NB4 (cell line): ENCODE data around the gene ARHGEF25.

ENCODE experiments used
- DNase-seq: peaks from one replicate; pipeline ENCODE4 v3.0.0; 2010; ENCODE audit warnings: low read depth
- H3K4me3 ChIP-seq: one replicate; pipeline ENCODE4 v1.5.1; 2011; ENCODE audit warnings: mild to moderate bottlenecking, low read depth, low read length, moderate library complexity
- MYC ChIP-seq: IDR thresholded peaks from 2 replicates; pipeline ENCODE4 v1.6.1; 2011; ENCODE audit warnings: low read depth, low read length
- POLR2A ChIP-seq: IDR thresholded peaks from 2 replicates; pipeline ENCODE4 v1.6.1; 2011; ENCODE audit warnings: mild to moderate bottlenecking; ENCODE audit not compliant: insufficient read length; ENCODE audit errors: extremely low read depth
- TF ChIP-seq, protein P1 (sequence below): IDR thresholded peaks from one replicate; pipeline ENCODE4 v1.5.1; 2012; ENCODE audit warnings: low read depth, low read length
- TF ChIP-seq, protein P2 (sequence below): IDR thresholded peaks from 2 replicates; pipeline ENCODE4 v1.6.1; 2011; ENCODE audit warnings: low read depth, low read length

ARHGEF25 gene

DNA sequence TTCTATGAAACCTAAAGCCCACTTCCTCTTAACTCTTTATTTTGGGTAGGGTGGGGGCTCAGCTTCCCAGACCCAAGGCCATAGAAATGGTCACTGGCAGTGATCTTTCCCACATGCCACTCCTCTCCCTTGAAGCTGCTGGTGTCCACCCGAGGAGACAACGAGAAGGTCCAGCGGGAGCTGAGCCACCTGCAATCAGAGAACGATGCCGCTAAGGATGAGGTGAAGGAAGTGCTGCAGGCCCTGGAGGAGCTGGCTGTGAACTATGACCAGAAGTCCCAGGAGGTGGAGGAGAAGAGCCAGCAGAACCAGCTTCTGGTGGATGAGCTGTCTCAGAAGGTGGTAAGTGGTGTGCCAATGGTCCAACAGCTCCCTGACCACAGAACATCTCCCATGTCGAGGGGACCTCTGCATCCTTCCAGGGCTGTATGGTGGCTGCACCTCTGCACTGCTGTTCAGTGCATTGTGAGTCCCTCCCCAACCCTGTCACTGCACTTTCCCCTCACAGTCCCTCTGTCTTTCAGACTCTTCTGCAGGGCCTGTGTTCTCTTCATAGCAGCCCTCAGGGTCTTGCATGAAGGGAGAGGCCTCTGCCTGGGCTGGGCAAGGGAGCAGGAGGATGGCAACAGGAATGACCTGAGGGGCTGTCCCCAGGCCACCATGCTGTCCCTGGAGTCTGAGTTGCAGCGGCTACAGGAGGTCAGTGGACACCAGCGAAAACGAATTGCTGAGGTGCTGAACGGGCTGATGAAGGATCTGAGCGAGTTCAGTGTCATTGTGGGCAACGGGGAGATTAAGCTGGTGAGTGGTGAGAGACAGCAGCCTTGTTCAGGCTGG is 39.1 kb upstream of the ARHGEF25 start:
- H3K4me3 ChIP-seq, result no peak overlapping the region
- TF ChIP-seq, protein P1, sequence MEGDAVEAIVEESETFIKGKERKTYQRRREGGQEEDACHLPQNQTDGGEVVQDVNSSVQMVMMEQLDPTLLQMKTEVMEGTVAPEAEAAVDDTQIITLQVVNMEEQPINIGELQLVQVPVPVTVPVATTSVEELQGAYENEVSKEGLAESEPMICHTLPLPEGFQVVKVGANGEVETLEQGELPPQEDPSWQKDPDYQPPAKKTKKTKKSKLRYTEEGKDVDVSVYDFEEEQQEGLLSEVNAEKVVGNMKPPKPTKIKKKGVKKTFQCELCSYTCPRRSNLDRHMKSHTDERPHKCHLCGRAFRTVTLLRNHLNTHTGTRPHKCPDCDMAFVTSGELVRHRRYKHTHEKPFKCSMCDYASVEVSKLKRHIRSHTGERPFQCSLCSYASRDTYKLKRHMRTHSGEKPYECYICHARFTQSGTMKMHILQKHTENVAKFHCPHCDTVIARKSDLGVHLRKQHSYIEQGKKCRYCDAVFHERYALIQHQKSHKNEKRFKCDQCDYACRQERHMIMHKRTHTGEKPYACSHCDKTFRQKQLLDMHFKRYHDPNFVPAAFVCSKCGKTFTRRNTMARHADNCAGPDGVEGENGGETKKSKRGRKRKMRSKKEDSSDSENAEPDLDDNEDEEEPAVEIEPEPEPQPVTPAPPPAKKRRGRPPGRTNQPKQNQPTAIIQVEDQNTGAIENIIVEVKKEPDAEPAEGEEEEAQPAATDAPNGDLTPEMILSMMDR, result no peak
- TF ChIP-seq MYC (no peak), POLR2A (no peak)
- TF ChIP-seq, protein P2, sequence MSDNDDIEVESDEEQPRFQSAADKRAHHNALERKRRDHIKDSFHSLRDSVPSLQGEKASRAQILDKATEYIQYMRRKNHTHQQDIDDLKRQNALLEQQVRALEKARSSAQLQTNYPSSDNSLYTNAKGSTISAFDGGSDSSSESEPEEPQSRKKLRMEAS, result no peak
- DNase-seq, result no peak

DNA sequence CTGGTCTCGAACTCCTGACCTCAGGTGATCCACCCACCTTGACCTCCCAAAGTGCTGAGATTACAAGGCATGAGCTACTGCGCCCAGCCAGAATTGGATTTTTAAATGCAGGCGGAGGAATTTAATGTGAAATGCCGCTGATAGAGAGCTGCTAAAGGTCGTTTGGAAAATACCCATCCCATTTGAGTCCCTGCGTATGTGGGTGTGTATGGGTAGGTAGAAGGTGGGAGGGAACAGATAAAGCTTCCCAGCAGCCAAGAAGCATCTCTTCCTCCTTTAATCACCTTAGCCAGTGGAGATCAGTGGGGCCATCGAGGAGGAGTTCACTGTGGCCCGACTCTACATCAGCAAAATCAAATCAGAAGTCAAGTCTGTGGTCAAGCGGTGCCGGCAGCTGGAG is 36.4 kb upstream of the ARHGEF25 start:
- DNase-seq, result no peak
- H3K4me3 ChIP-seq, result no peak overlapping the region
- TF ChIP-seq, protein P1, result no peak
- TF ChIP-seq, protein P2, result no peak
- TF ChIP-seq MYC, result no peak
- TF ChIP-seq POLR2A, result no peak

DNA sequence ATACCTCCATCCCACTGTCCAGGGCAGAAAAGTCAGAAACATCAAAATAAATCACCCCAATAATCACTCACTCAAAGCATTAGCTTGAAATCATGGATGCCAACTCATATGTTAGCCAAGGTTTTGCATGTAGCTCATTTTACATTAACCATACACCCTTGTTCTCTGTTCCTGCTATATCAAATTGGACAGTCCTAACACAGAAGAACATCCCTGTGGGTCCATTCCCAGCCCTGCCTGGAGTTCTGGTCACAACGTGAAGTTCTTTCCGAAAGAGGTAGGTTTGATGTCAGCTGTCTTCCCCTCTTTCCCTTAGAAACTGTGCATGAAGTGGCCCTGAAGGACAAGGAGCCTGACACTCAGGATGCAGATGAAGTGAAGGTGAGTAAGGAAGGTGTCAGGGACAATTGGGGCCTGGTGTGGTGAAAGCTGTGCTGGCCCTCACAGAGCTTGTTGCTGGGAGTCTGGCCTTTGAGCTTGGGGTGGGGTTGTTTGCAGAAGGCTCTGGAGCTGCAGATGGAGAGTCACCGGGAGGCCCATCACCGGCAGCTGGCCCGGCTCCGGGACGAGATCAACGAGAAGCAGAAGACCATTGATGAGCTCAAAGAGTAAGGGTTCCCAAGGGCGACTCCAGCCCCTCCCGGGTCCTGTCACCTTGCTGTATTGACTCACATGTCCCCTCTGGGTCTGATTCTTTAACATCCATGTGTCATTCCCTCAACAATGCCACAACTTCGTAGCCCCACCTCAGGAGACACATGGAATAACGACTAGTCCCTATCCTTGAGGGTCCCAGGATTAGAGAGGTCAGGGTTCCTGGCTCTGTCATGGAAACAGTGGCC is 35.2 kb upstream of the ARHGEF25 start:
- DNase-seq, result no peak
- no peak overlapping the region for H3K4me3 ChIP-seq
- TF ChIP-seq MYC (no peak), POLR2A (no peak)
- TF ChIP-seq, protein P2, result no peak
- TF ChIP-seq, protein P1, result no peak

DNA sequence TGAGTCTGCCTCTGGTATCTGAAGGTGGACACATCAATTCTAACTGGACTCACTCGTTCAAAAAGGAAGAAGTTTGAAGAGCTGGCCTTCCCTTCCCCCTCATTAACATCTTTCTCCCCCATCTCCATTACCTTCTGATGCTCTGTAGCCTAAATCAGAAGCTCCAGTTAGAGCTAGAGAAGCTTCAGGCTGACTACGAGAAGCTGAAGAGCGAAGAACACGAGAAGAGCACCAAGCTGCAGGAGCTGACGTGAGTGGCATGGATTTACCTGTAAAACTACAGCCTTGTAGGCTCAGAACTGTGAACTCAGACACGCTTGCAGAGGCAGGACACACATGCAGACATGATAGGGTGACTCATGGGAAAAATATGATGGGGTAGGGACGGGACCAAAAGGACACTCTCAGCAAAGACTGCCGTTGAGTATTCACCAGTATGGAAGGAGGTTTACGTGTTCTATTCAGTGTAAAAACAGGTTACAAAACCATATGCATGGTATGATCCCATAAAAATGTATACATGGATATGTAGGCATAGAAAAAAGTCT is 34.5 kb upstream of the ARHGEF25 start:
- DNase-seq, result no peak
- TF ChIP-seq POLR2A, result no peak
- TF ChIP-seq, protein P2, result no peak
- TF ChIP-seq, protein P1, result no peak
- TF ChIP-seq MYC, result no peak
- H3K4me3 ChIP-seq, result no peak overlapping the region

DNA sequence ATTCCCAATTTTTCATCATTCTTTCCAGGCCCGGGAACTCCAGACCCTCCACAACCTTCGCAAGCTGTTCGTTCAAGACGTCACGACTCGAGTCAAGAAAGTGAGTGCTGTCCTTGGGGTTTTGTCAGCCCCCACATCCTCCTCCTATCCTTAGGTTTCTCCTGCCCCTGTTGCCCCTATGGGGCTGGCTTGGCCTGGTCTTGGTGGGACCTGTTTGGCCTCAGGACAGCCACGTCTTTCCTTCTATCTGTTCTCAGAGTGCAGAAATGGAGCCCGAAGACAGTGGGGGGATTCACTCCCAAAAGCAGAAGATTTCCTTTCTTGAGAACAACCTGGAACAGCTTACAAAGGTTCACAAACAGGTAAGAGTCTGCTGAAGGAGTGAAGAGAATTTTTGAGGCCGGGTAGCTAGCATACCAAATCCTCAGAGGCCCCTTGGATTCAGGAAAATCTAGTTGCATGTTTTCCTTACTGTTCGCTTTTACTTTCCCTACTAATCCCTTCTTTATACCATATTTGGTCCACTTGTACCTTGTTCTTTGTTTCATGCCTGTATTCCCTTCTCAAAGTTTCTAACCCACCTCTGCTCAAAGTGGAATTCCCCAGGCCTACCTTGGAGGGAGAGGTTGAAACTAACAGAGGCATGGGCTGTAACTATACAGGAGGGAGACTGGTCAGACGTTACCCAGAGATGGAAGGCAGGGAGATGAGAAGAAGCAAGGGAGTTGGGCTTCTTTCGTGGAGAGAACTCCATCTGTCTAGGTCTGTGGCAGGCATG is 33.1 kb upstream of the ARHGEF25 start:
- no peak for DNase-seq
- no peak overlapping the region for H3K4me3 ChIP-seq
- TF ChIP-seq, protein P2, result no peak
- TF ChIP-seq POLR2A (no peak), MYC (no peak)
- TF ChIP-seq, protein P1, result no peak
